H9 (cell line): Measurements from ENCODE around the gene B4GALNT1. TPM values are rescaled to one million over a fixed set of nuclear protein-coding genes. Genes with fewer than 3 reads are reported as not detected.
"Not testable (repeated sequence)": the region's sequence is repeated elsewhere in the genome, so short reads cannot be mapped to it uniquely, and the experiment has no call there.

Source experiments
- DNase-seq: peaks from one replicate; pipeline ENCODE4 v3.0.0-alpha.2; 2017
- H2AFZ ChIP-seq: one replicate; pipeline ENCODE4 v1.6.1; 2013; ENCODE audit warnings: mild to moderate bottlenecking, low read length, control low read depth, moderate library complexity
- H2AK5ac ChIP-seq: 2 replicates; pipeline ENCODE4 v1.6.1; 2013; ENCODE audit warnings: low read length, control low read depth, mixed read lengths; ENCODE audit not compliant: insufficient read length
- H2BK120ac ChIP-seq: one replicate; pipeline ENCODE4 v1.6.1; 2013; ENCODE audit warnings: low read depth, mild to moderate bottlenecking, low read length, control low read depth, inconsistent platforms; ENCODE audit not compliant: poor library complexity, severe bottlenecking
- H2BK12ac ChIP-seq: 2 replicates; pipeline ENCODE4 v1.6.1; 2013; ENCODE audit warnings: low read length, control low read depth, mixed read lengths, low read depth; ENCODE audit not compliant: insufficient read length
- H2BK15ac ChIP-seq: 2 replicates; pipeline ENCODE4 v1.6.1; 2013; ENCODE audit warnings: low read depth, low read length, control low read depth
- H2BK20ac ChIP-seq: one replicate; pipeline ENCODE4 v1.6.1; 2013; ENCODE audit warnings: low read depth, mild to moderate bottlenecking, low read length, control low read depth, inconsistent platforms; ENCODE audit not compliant: poor library complexity, severe bottlenecking
- H2BK5ac ChIP-seq: 2 replicates; pipeline ENCODE4 v1.6.1; 2013; ENCODE audit warnings: low read length, control low read depth, mixed read lengths; ENCODE audit not compliant: insufficient read length
- H3K14ac ChIP-seq: 2 replicates; pipeline ENCODE4 v1.6.1; 2013; ENCODE audit warnings: low read length, control low read depth; ENCODE audit not compliant: insufficient read depth
- H3K18ac ChIP-seq: 2 replicates; pipeline ENCODE4 v1.6.1; 2013; ENCODE audit warnings: low read depth, mild to moderate bottlenecking, mixed read lengths, low read length, control low read depth; ENCODE audit not compliant: insufficient read length
- H3K23ac ChIP-seq: 2 replicates; pipeline ENCODE4 v1.6.1; 2013; ENCODE audit warnings: low read length, control low read depth, mixed read lengths, low read depth; ENCODE audit not compliant: insufficient read length
- H3K23me2 ChIP-seq: 2 replicates; pipeline ENCODE4 v1.6.1; 2013; ENCODE audit warnings: low read depth, mild to moderate bottlenecking, mixed read lengths, low read length, control low read depth; ENCODE audit not compliant: insufficient read length, poor library complexity, severe bottlenecking
- H3K27ac ChIP-seq: 2 replicates; pipeline ENCODE4 v1.5.1; 2013; ENCODE audit warnings: low read length, control low read depth, mixed read lengths, low read depth; ENCODE audit not compliant: insufficient read length
- H3K27me3 ChIP-seq: 2 replicates; pipeline ENCODE4 v1.6.1; 2013; ENCODE audit warnings: low read length, control low read depth, inconsistent platforms; ENCODE audit not compliant: insufficient read depth
- H3K4ac ChIP-seq: 2 replicates; pipeline ENCODE4 v1.6.1; 2013; ENCODE audit warnings: low read depth, mild to moderate bottlenecking, control low read depth, inconsistent platforms, low read length, moderate library complexity
- H3K4me1 ChIP-seq: 2 replicates; pipeline ENCODE4 v1.6.1; 2013; ENCODE audit warnings: low read length, control low read depth, inconsistent platforms; ENCODE audit not compliant: insufficient read depth
- H3K4me2 ChIP-seq: 2 replicates; pipeline ENCODE4 v1.6.1; 2013; ENCODE audit warnings: low read length, control low read depth, mixed read lengths; ENCODE audit not compliant: insufficient read length, insufficient read depth
- H3K56ac ChIP-seq: 2 replicates; pipeline ENCODE4 v1.6.1; 2013; ENCODE audit warnings: low read depth, mild to moderate bottlenecking, mixed read lengths, low read length, control low read depth; ENCODE audit not compliant: insufficient read length
- H3K79me1 ChIP-seq: 2 replicates; pipeline ENCODE4 v1.6.1; 2013; ENCODE audit warnings: low read depth, mild to moderate bottlenecking, moderate library complexity, low read length, control low read depth, inconsistent platforms; ENCODE audit not compliant: insufficient read depth, poor library complexity, severe bottlenecking
- H3K79me2 ChIP-seq: 2 replicates; pipeline ENCODE4 v1.6.1; 2013; ENCODE audit warnings: low read length, control low read depth, inconsistent platforms; ENCODE audit not compliant: insufficient read depth
- H3K9ac ChIP-seq: 2 replicates; pipeline ENCODE4 v1.6.1; 2013; ENCODE audit warnings: low read length, control low read depth, mixed read lengths; ENCODE audit not compliant: insufficient read length; ENCODE audit errors: extremely low read depth
- H3K9me3 ChIP-seq: one replicate; pipeline ENCODE4 v1.6.1; 2013; ENCODE audit warnings: low read depth, low read length, inconsistent platforms; ENCODE audit not compliant: control insufficient read depth
- H3T11ph ChIP-seq: one replicate; pipeline ENCODE4 v1.6.1; 2013; ENCODE audit warnings: mild to moderate bottlenecking, low read length, control low read depth, inconsistent platforms
- H4K20me1 ChIP-seq: one replicate; pipeline ENCODE4 v1.6.1; 2013; ENCODE audit not compliant: control insufficient read depth, insufficient read length, insufficient read depth
- H4K5ac ChIP-seq: 2 replicates; pipeline ENCODE4 v1.6.1; 2013; ENCODE audit warnings: low read depth, mild to moderate bottlenecking, mixed read lengths, low read length, control low read depth; ENCODE audit not compliant: insufficient read length
- H4K8ac ChIP-seq: replicated peaks from 2 replicates; pipeline ENCODE4 v1.6.1; 2013; ENCODE audit warnings: low read length, control low read depth, mixed read lengths, low read depth; ENCODE audit not compliant: insufficient read length
- H4K91ac ChIP-seq: 2 replicates; pipeline ENCODE4 v1.6.1; 2013; ENCODE audit warnings: low read depth, mild to moderate bottlenecking, moderate library complexity, mixed read lengths, low read length, control low read depth; ENCODE audit not compliant: insufficient read length
- H3K27ac Mint-ChIP-seq, 3 experiments: 2 replicates in 2 of 3; 3 replicates in 1 of 3; pipeline ENCODE4 v1.8.0; 2020 to 2021; ENCODE audit warnings: mixed read lengths in 3 of 3, mild to moderate bottlenecking in 1 of 3, moderate library complexity in 1 of 3
- H3K27me3 Mint-ChIP-seq: 2 replicates; pipeline ENCODE4 v1.8.0; 2021; ENCODE audit warnings: low read depth, mild to moderate bottlenecking, moderate library complexity, mixed read lengths
- H3K36me3 Mint-ChIP-seq, 3 experiments: 2 replicates in 2 of 3; 3 replicates in 1 of 3; pipeline ENCODE4 v1.8.0; 2020 to 2021; ENCODE audit warnings: low read depth in 3 of 3, mixed read lengths in 3 of 3; ENCODE audit not compliant: insufficient read depth in 1 of 3
- H3K4me1 Mint-ChIP-seq, 2 experiments: 2 replicates each; pipeline ENCODE4 v1.8.0; 2020; ENCODE audit warnings: mixed read lengths in 2 of 2
- H3K4me3 Mint-ChIP-seq, 2 experiments: 2 replicates in 1 of 2; 3 replicates in 1 of 2; pipeline ENCODE4 v1.8.0; 2020 to 2021; ENCODE audit warnings: mild to moderate bottlenecking in 2 of 2, mixed read lengths in 2 of 2, moderate library complexity in 1 of 2
- H3K9me3 Mint-ChIP-seq, 2 experiments: 2 replicates in 1 of 2; 3 replicates in 1 of 2; pipeline ENCODE4 v1.8.0; 2020; ENCODE audit warnings: mild to moderate bottlenecking in 2 of 2, mixed read lengths in 2 of 2, moderate library complexity in 1 of 2
- CTCF ChIP-seq: fragments of 200-600 bp; sonication (generic); conservative IDR thresholded peaks from 3 replicates; pipeline ENCODE4 v1.8.0; 2021; ENCODE audit warnings: antibody characterized with exemption, mild to moderate bottlenecking
- WGBS: extraction: QIAGEN DNeasy Blood & Tissue Kit; methylation state at CpG from one replicate; pipeline ENCODE4 v1.1.7; 2013; ENCODE audit warnings: missing lambda C conversion rate, low lambda C conversion rate, mixed read lengths; ENCODE audit not compliant: insufficient read length; ENCODE audit errors: extremely low coverage; 5-methylcytosine and 5-hydroxymethylcytosine counted together
- total RNA-seq: library from RNA; stranded (reverse); gene quantifications from 2 replicates; pipeline ENCODE4 v1.2.1, GENCODE V29; 2021

B4GALNT1 gene
- total RNA-seq, 1 experiment from 2014 or later: 2.3 TPM

- no peaks in the 10 kb centered on the region for H3K27me3 ChIP-seq
- no peak overlapping the region for H4K91ac ChIP-seq
- no peaks in the 10 kb centered on the region for H3K9me3 ChIP-seq
- H4K20me1 ChIP-seq: no peaks in the 10 kb centered on the region
- Mint-ChIP-seq H3K36me3 (peaks cover 0 to 1% (median 0%) of the 10 kb centered on the region in 3 experiments; a peak in 2 of 7 replicates), H3K27me3 (peaks cover 29% of the 10 kb centered on the region), H3K27ac (no peak overlapping the region), H3K9me3 (peaks cover 29 to 50% of the 10 kb centered on the region in 2 experiments), H3K4me1 (no peaks in the 10 kb centered on the region), H3K4me3 (no peak overlapping the region)
- WGBS: no CpG with 5 or more reads among the region's 6 CpGs
- no peak overlapping the region for H3K27ac ChIP-seq
- no peak overlapping the region for H2AFZ ChIP-seq
- H4K8ac ChIP-seq: no peak overlapping the region
- no peak overlapping the region for H3K56ac ChIP-seq
- no peaks in the 10 kb centered on the region for H3K79me2 ChIP-seq
- H3K9ac ChIP-seq: no peak overlapping the region
- H4K5ac ChIP-seq: no peak overlapping the region
- H3K23me2 ChIP-seq: no peaks in the 10 kb centered on the region
- no peak overlapping the region for H2BK120ac ChIP-seq
- TF ChIP-seq CTCF: no peak
- H3K14ac ChIP-seq: no peak overlapping the region
- H3K4me1 ChIP-seq: no peaks in the 10 kb centered on the region
- H2BK12ac ChIP-seq: no peak overlapping the region
- H3K79me1 ChIP-seq: no peaks in the 10 kb centered on the region
- no peak overlapping the region for H3K4ac ChIP-seq
- H2BK20ac ChIP-seq: no peak overlapping the region
- no peak overlapping the region for H3T11ph ChIP-seq
- no peak for DNase-seq
- no peak overlapping the region for H3K4me2 ChIP-seq
- no peak overlapping the region for H3K18ac ChIP-seq
- H2BK5ac ChIP-seq: no peak overlapping the region
- H3K23ac ChIP-seq: no peak overlapping the region
- no peak overlapping the region for H2BK15ac ChIP-seq
- no peak overlapping the region for H2AK5ac ChIP-seq
These were observed 39.8 kb upstream of the B4GALNT1 start for GRCh38 chr12:57672801-57673200.

DNA sequence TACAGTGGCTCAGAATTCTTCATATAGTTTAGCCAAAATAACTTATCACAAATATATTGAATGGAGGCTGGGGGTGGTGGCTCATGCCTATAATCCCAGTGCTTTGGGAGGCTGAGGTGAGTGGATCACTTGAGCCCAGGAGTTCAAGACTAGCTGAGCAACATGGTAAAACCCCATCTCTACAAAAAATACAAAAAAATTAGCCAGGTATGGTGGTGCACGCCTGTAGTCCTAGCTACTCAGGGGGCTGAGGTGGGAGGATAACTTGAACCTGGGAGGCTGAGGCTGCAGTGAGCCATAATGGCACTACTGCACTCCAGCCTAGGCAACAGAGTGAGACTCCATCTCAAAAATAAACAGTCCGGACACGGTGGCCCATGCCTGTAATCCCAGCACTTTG is 38.8 kb upstream of the B4GALNT1 start:
- H3K18ac ChIP-seq, H3K4me2 ChIP-seq, H2BK12ac ChIP-seq: not testable (repeated sequence)

More for the DNA sequence above, 38.8 kb upstream of the B4GALNT1 start:
- H3K27ac Mint-ChIP-seq, H2BK20ac ChIP-seq, H2BK5ac ChIP-seq, H3K27ac ChIP-seq, H3K79me1 ChIP-seq, H3K23me2 ChIP-seq, H3K27me3 ChIP-seq, H4K20me1 ChIP-seq, H4K5ac ChIP-seq, H3K9ac ChIP-seq, H4K91ac ChIP-seq, H3K23ac ChIP-seq, H2AFZ ChIP-seq, H3K4me1 Mint-ChIP-seq, H2AK5ac ChIP-seq, H3K9me3 ChIP-seq, H3K36me3 Mint-ChIP-seq, H3K4me1 ChIP-seq, H3K56ac ChIP-seq, H4K8ac ChIP-seq, H3K4ac ChIP-seq, H2BK15ac ChIP-seq, H3K14ac ChIP-seq, H3K79me2 ChIP-seq, H3K4me3 Mint-ChIP-seq, DNase-seq, H3T11ph ChIP-seq, H2BK120ac ChIP-seq: not testable (repeated sequence)
- Mint-ChIP-seq H3K9me3 (peaks cover 35 to 54% of the 10 kb centered on the region in 2 experiments), H3K27me3 (peaks cover 24% of the 10 kb centered on the region)
- WGBS: no CpG with 5 or more reads among the region's 3 CpGs
